ENCODE results near the gene PHYHD1. TPM values are rescaled to one million over a fixed set of nuclear protein-coding genes. Genes with fewer than 3 reads are reported as not detected.

PHYHD1 gene
- total RNA-seq, 1 experiment from 2014 or later, result not detected

GRCh38 chr9:128887914-128888350, 32.9 kb upstream of the PHYHD1 start:
- no peaks in the 10 kb centered on the region for H3K27me3 ChIP-seq (ENCODE audit: control insufficient read depth, insufficient read depth, low read length)
- DNase-seq (ENCODE audit: low read depth, low spot score) (no peak), ATAC-seq (no peak)
- intact Hi-C loops (cut with micrococcal nuclease; ENCODE audit: unreplicated experiment), result no loop called here
- no TSS peak for BruUV-seq (replicated peaks)
- CTCF ChIA-PET, result no interaction called here
- no peak overlapping the region for H3K27ac ChIP-seq (ENCODE audit: low read length)
- in situ Hi-C loops (cut with HindIII; ENCODE audit: low pct_unique_long_range_greater_than_20kb, low sequenced_read_pairs), result no loop called here
- peaks cover under 1% of the 10 kb centered on the region; the same call in 1 of the 2 replicates for H3K36me3 ChIP-seq (ENCODE audit: control insufficient read depth, insufficient read depth, low read length)
- POLR2A ChIA-PET, result no interaction called here
- TF ChIP-seq REST (IDR thresholded peaks at IDR 0.05; ENCODE audit: insufficient read depth in 1 of 2, low read depth in 2 of 2, low read length in 1 of 2), result no peak
- TF ChIP-seq POLR2AphosphoS5 (IDR thresholded peaks at IDR 0.05; ENCODE audit: low read depth, low read length), result no peak
- TF ChIP-seq SIN3A (IDR thresholded peaks at IDR 0.05; ENCODE audit: borderline replicate concordance, insufficient read depth, low read depth, low read length), result no peak
- no peak overlapping the region for H3K4me3 ChIP-seq (ENCODE audit: low read depth in 2 of 2, low read length in 2 of 2)
- H3K4me1 ChIP-seq (ENCODE audit: control insufficient read depth, insufficient read depth, low read length), result peaks cover 8% of the 10 kb centered on the region
- no peaks in the 10 kb centered on the region for H3K9me3 ChIP-seq (ENCODE audit: control insufficient read depth, insufficient read depth, low read depth, low read length)

- DNase-seq (ENCODE audit: low read depth, low spot score) (no peak), ATAC-seq (no peak)
- ChIA-PET POLR2A (no interaction called here), CTCF (no interaction called here)
- no peaks in the 10 kb centered on the region for H3K9me3 ChIP-seq (ENCODE audit: control insufficient read depth, insufficient read depth, low read depth, low read length)
- H3K36me3 ChIP-seq (ENCODE audit: control insufficient read depth, insufficient read depth, low read length), result no peaks in the 10 kb centered on the region
- in situ Hi-C loops (cut with HindIII; ENCODE audit: low pct_unique_long_range_greater_than_20kb, low sequenced_read_pairs) (no loop called here), intact Hi-C loops (cut with micrococcal nuclease; ENCODE audit: unreplicated experiment) (no loop called here)
- BruUV-seq (replicated peaks), result no TSS peak
- H3K4me3 ChIP-seq (ENCODE audit: low read depth in 2 of 2, low read length in 2 of 2), result no peak overlapping the region
- H3K27me3 ChIP-seq (ENCODE audit: control insufficient read depth, insufficient read depth, low read length), result no peaks in the 10 kb centered on the region
- no peak overlapping the region for H3K27ac ChIP-seq (ENCODE audit: low read length)
- no peak for TF ChIP-seq CTCF (IDR thresholded peaks at IDR 0.05)
- TF ChIP-seq SIN3A (IDR thresholded peaks at IDR 0.05; ENCODE audit: borderline replicate concordance, insufficient read depth, low read depth, low read length), result no peak
- no peak for TF ChIP-seq TCF7L2 (IDR thresholded peaks at IDR 0.05; ENCODE audit: low read depth, low read length)
- no peak for TF ChIP-seq REST (IDR thresholded peaks at IDR 0.05; ENCODE audit: insufficient read depth in 1 of 2, low read depth in 2 of 2, low read length in 1 of 2)
- no peak for TF ChIP-seq POLR2AphosphoS5 (IDR thresholded peaks at IDR 0.05; ENCODE audit: low read depth, low read length)
- H3K4me1 ChIP-seq (ENCODE audit: control insufficient read depth, insufficient read depth, low read length), result peaks cover 8% of the 10 kb centered on the region
Observed at GRCh38 chr9:128891321-128892220, 29.2 kb upstream of the PHYHD1 start.
